ENCODE data around the gene WDR18. TPM values are rescaled to one million over a fixed set of nuclear protein-coding genes. Genes with fewer than 3 reads are reported as not detected.

WDR18 gene
- total RNA-seq, 1 experiment from 2014 or later, result 41.1 TPM

GRCh38 chr19:1039646-1040475, 55.7 kb downstream of the WDR18 start, which contains the start of gene ABCA7:
Gene ABCA7 (plus strand): TSS chr19:1040107. CDS start chr19:1041362, 1,255 bp downstream.
- Histone ChIP-seq H3K4me1 (ENCODE audit: low read length) (peaks cover 42% of the 10 kb centered on the region), H3K27me3 (ENCODE audit: low read length) (no peaks in the 10 kb centered on the region), H3K36me3 (ENCODE audit: insufficient read depth, low read length) (peaks cover 4% of the 10 kb centered on the region; the same call in 1 of the 2 replicates), H3K4me3 (ENCODE audit: low read length) (peak within 1 kb of the TSS; percentile 79), H4K20me1 (ENCODE audit: insufficient read depth, low read depth, low read length) (0 out of 2 replicates have a peak, but pooled peaks cover 8% of the 10 kb centered on the region), H3K27ac (ENCODE audit: low read length) (peak within 1 kb of the TSS; percentile 95), H3K9ac (ENCODE audit: low read length) (peak within 1 kb of the TSS; percentile 79), H2AFZ (ENCODE audit: low read length) (peak within 1 kb of the TSS; percentile 17; the same call in 1 of the 2 replicates), H3K79me2 (ENCODE audit: low read length) (no peaks in the 10 kb centered on the region), H3K4me2 (ENCODE audit: low read depth, low read length, poor library complexity, severe bottlenecking) (peak within 1 kb of the TSS; percentile 87), H3K9me3 (ENCODE audit: low read length) (no peaks in the 10 kb centered on the region), H3K9me2 (replicated peaks; ENCODE audit: insufficient read depth, low read length) (no peaks in the 10 kb centered on the region)
- DNase-seq, result peak; percentile 99

GRCh38 chr19:1040476-1041271, 56.5 kb downstream of the WDR18 start:
- Histone ChIP-seq H3K9me2 (replicated peaks; ENCODE audit: insufficient read depth, low read length) (no peaks in the 10 kb centered on the region), H3K79me2 (ENCODE audit: low read length) (no peaks in the 10 kb centered on the region), H3K36me3 (ENCODE audit: insufficient read depth, low read length) (peaks cover 4% of the 10 kb centered on the region; the same call in 1 of the 2 replicates), H3K27ac (ENCODE audit: low read length) (peak overlapping the region; percentile 56), H4K20me1 (ENCODE audit: insufficient read depth, low read depth, low read length) (0 out of 2 replicates have a peak, but pooled peaks cover 8% of the 10 kb centered on the region), H2AFZ (ENCODE audit: low read length) (peak overlapping the region; percentile 17; the same call in 1 of the 2 replicates), H3K27me3 (ENCODE audit: low read length) (no peaks in the 10 kb centered on the region), H3K4me1 (ENCODE audit: low read length) (peaks cover 42% of the 10 kb centered on the region), H3K9ac (ENCODE audit: low read length) (peak overlapping the region; percentile 79), H3K4me2 (ENCODE audit: low read depth, low read length, poor library complexity, severe bottlenecking) (peak overlapping the region; percentile 87), H3K4me3 (ENCODE audit: low read length) (peak overlapping the region; percentile 79), H3K9me3 (ENCODE audit: low read length) (no peaks in the 10 kb centered on the region)
- peak; percentile 98 for DNase-seq

- H3K4me2 ChIP-seq (ENCODE audit: low read depth, low read length, poor library complexity, severe bottlenecking), result peak overlapping the region; percentile 87
- H3K9me3 ChIP-seq (ENCODE audit: low read length), result no peaks in the 10 kb centered on the region
- no peak overlapping the region for H2AFZ ChIP-seq (ENCODE audit: low read length)
- no peaks in the 10 kb centered on the region for H3K9me2 ChIP-seq (replicated peaks; ENCODE audit: insufficient read depth, low read length)
- H3K9ac ChIP-seq (ENCODE audit: low read length), result peak overlapping the region; percentile 25
- 0 out of 2 replicates have a peak, but pooled peaks cover 8% of the 10 kb centered on the region for H4K20me1 ChIP-seq (ENCODE audit: insufficient read depth, low read depth, low read length)
- H3K4me1 ChIP-seq (ENCODE audit: low read length), result peaks cover 42% of the 10 kb centered on the region
- peak overlapping the region; percentile 79; the same call in 1 of the 2 replicates for H3K4me3 ChIP-seq (ENCODE audit: low read length)
- H3K27me3 ChIP-seq (ENCODE audit: low read length), result no peaks in the 10 kb centered on the region
- H3K79me2 ChIP-seq (ENCODE audit: low read length), result no peaks in the 10 kb centered on the region
- DNase-seq, result no peak
- H3K36me3 ChIP-seq (ENCODE audit: insufficient read depth, low read length), result peaks cover 2% of the 10 kb centered on the region; the same call in 1 of the 2 replicates
- H3K27ac ChIP-seq (ENCODE audit: low read length), result no peak overlapping the region
These were observed 57.2 kb downstream of the WDR18 start for GRCh38 chr19:1041272-1041834.

GRCh38 chr19:1041835-1042685, 57.9 kb downstream of the WDR18 start:
- Histone ChIP-seq H3K27ac (ENCODE audit: low read length) (no peak overlapping the region), H3K4me3 (ENCODE audit: low read length) (no peak overlapping the region), H3K36me3 (ENCODE audit: insufficient read depth, low read length) (no peaks in the 10 kb centered on the region), H3K79me2 (ENCODE audit: low read length) (no peaks in the 10 kb centered on the region), H3K27me3 (ENCODE audit: low read length) (no peaks in the 10 kb centered on the region), H3K9ac (ENCODE audit: low read length) (no peak overlapping the region), H4K20me1 (ENCODE audit: insufficient read depth, low read depth, low read length) (0 out of 2 replicates have a peak, but pooled peaks cover 8% of the 10 kb centered on the region), H3K9me2 (replicated peaks; ENCODE audit: insufficient read depth, low read length) (no peaks in the 10 kb centered on the region), H3K9me3 (ENCODE audit: low read length) (no peaks in the 10 kb centered on the region), H2AFZ (ENCODE audit: low read length) (no peak overlapping the region), H3K4me1 (ENCODE audit: low read length) (peaks cover 42% of the 10 kb centered on the region), H3K4me2 (ENCODE audit: low read depth, low read length, poor library complexity, severe bottlenecking) (no peak overlapping the region)
- DNase-seq, result no peak

- 0 out of 2 replicates have a peak, but pooled peaks cover 8% of the 10 kb centered on the region for H4K20me1 ChIP-seq (ENCODE audit: insufficient read depth, low read depth, low read length)
- no peak overlapping the region for H2AFZ ChIP-seq (ENCODE audit: low read length)
- no peaks in the 10 kb centered on the region for H3K9me3 ChIP-seq (ENCODE audit: low read length)
- peaks cover 36% of the 10 kb centered on the region for H3K4me1 ChIP-seq (ENCODE audit: low read length)
- H3K9ac ChIP-seq (ENCODE audit: low read length), result no peak overlapping the region
- no peak overlapping the region for H3K27ac ChIP-seq (ENCODE audit: low read length)
- H3K4me3 ChIP-seq (ENCODE audit: low read length), result no peak overlapping the region
- no peaks in the 10 kb centered on the region for H3K36me3 ChIP-seq (ENCODE audit: insufficient read depth, low read length)
- H3K4me2 ChIP-seq (ENCODE audit: low read depth, low read length, poor library complexity, severe bottlenecking), result no peak overlapping the region
- H3K9me2 ChIP-seq (replicated peaks; ENCODE audit: insufficient read depth, low read length), result no peaks in the 10 kb centered on the region
- DNase-seq, result no peak
- no peaks in the 10 kb centered on the region for H3K27me3 ChIP-seq (ENCODE audit: low read length)
- H3K79me2 ChIP-seq (ENCODE audit: low read length), result no peaks in the 10 kb centered on the region
These were observed 58.8 kb downstream of the WDR18 start for GRCh38 chr19:1042689-1043511.

All from Karpas-422 (cell line).